Mucosa of descending colon (tissue), 3 donors: ENCODE measurements around the gene ZIC4. TPM values are rescaled to one million over a fixed set of nuclear protein-coding genes. Genes with fewer than 3 reads are reported as not detected.

Experiments used
- ATAC-seq: fragments of 200-7000 bp; cut with Tn5 transposase; one replicate; pipeline ENCODE4 v1.9.1; 2020; ENCODE audit warnings: mild to moderate bottlenecking, moderate library complexity
- DNase-seq, 3 donors: peaks; one replicate each; pipeline ENCODE4 v3.0.0-alpha.2; 2020
- H3K36me3 ChIP-seq: fragments of 200-600 bp; one replicate; pipeline ENCODE4 v1.8.0; 2021; ENCODE audit warnings: low read depth, mild to moderate bottlenecking
- H3K4me1 ChIP-seq: fragments of 200-600 bp; one replicate; pipeline ENCODE4 v1.8.0; 2021; ENCODE audit warnings: low read depth, mild to moderate bottlenecking
- H3K4me3 ChIP-seq: fragments of 200-600 bp; one replicate; pipeline ENCODE4 v1.8.0; 2021; ENCODE audit warnings: mild to moderate bottlenecking
- H3K9me3 ChIP-seq: fragments of 200-600 bp; one replicate; pipeline ENCODE4 v1.8.0; 2021; ENCODE audit warnings: mild to moderate bottlenecking
- CTCF ChIP-seq: fragments of 200-600 bp; IDR thresholded peaks from one replicate; pipeline ENCODE4 v1.8.0; 2022; ENCODE audit warnings: antibody characterized with exemption, mild to moderate bottlenecking
- intact Hi-C, 2 donors: fragments of 100-400 bp; cut with DNase I in 1 of 2; cut with micrococcal nuclease in 1 of 2; formaldehyde crosslinking; loops; one replicate each; pipeline versions ENCODE4 v1.11.0 to v1.11.1; 2022; cut with DNase I, micrococcal nuclease
- total RNA-seq, 3 donors: library from RNA; stranded (reverse); fragmentation: NEBNext Ultra II Directional in 2 of 3; extraction: Animal tissue kit (Norgen Biotek cat#: 25700) in 2 of 3; gene quantifications; one replicate each; pipeline versions ENCODE4 v1.2.1 to v1.2.4, GENCODE V29; 2021 to 2023
- donor health status: DM: no; HTN: no; CAD: no; lungs with moderate emphysema.
- donor health status: DM: no; HTN: no; CAD: no.
- donor health status: DM: no; HTN: yes; CAD: no.

The ZIC4 gene
- total RNA-seq, 3 donors from 2014 or later, result not detected

- H3K4me1 ChIP-seq, result no peaks in the 10 kb centered on the region
- no peak overlapping the region for H3K4me3 ChIP-seq
- intact Hi-C loops, result no loop called here
- ATAC-seq (no peak), DNase-seq (no peak)
- no peaks in the 10 kb centered on the region for H3K9me3 ChIP-seq
- TF ChIP-seq CTCF, result no peak
- H3K36me3 ChIP-seq, result no peaks in the 10 kb centered on the region
These were observed 35.2 kb downstream of the ZIC4 start for GRCh38 chr3:147371140-147371539.

- TF ChIP-seq CTCF, result no peak
- no peak for ATAC-seq
These were observed 36.0 kb downstream of the ZIC4 start for GRCh38 chr3:147370349-147370748.

GRCh38 chr3:147369661-147370123, 36.7 kb downstream of the ZIC4 start:
- H3K36me3 ChIP-seq, result no peaks in the 10 kb centered on the region
- TF ChIP-seq CTCF, result no peak
- intact Hi-C loops, result no loop called here
- no peak for DNase-seq
- no peak for ATAC-seq
- H3K4me3 ChIP-seq, result no peak overlapping the region
- H3K9me3 ChIP-seq, result no peaks in the 10 kb centered on the region
- H3K4me1 ChIP-seq, result no peaks in the 10 kb centered on the region

More at GRCh38 chr3:147370349-147370748, 36.0 kb downstream of the ZIC4 start:
- H3K9me3 ChIP-seq, result no peaks in the 10 kb centered on the region
- no peak overlapping the region for H3K4me3 ChIP-seq
- no peaks in the 10 kb centered on the region for H3K4me1 ChIP-seq
- intact Hi-C loops, result no loop called here
- H3K36me3 ChIP-seq, result no peaks in the 10 kb centered on the region
- DNase-seq, result no peak

GRCh38 chr3:147369231-147369630, 37.1 kb downstream of the ZIC4 start:
- H3K9me3 ChIP-seq, result no peaks in the 10 kb centered on the region
- H3K4me3 ChIP-seq, result no peak overlapping the region
- no peaks in the 10 kb centered on the region for H3K4me1 ChIP-seq
- ATAC-seq (no peak), DNase-seq (no peak)
- no peak for TF ChIP-seq CTCF
- no peaks in the 10 kb centered on the region for H3K36me3 ChIP-seq
- intact Hi-C loops, result no loop called here

GRCh38 chr3:147368561-147369221, 37.7 kb downstream of the ZIC4 start:
- no peak for ATAC-seq
- intact Hi-C loops, result no loop called here

More at GRCh38 chr3:147368561-147369221, 37.7 kb downstream of the ZIC4 start:
- Histone ChIP-seq H3K4me3 (no peak overlapping the region), H3K36me3 (no peaks in the 10 kb centered on the region), H3K4me1 (no peaks in the 10 kb centered on the region), H3K9me3 (no peaks in the 10 kb centered on the region)
- no peak for DNase-seq
- no peak for TF ChIP-seq CTCF
